ENCODE results near the gene ARID2.

ARID2 gene

DNA sequence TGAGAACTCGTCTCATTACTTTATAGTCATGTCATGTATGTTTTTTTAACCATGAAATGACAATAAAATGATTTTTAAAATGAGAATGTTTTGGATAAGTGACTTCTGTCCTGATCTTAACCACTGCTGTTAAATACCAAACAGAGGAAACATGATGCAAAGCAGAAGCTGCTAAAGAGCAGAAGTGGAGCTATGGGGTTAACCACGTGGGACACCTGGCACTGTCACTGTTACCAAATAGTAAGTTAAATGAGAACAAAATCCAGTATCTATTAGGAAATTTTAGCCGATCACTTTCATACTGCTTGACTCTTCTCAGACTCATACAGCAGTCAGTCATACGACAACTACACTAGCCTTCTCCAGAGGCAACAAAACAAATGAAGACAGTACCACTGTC is 178.4 kb downstream of the ARID2 start:
- Histone ChIP-seq H3K4me3 (ENCODE audit: control insufficient read depth in 1 of 7, extremely low read depth in 1 of 7, insufficient read depth in 4 of 7, low read depth in 2 of 7, low read length in 6 of 7) (no peak overlapping the region), H3K27ac (ENCODE audit: insufficient read depth in 1 of 2, low read depth in 1 of 2, low read length in 2 of 2, poor library complexity in 1 of 2, severe bottlenecking in 2 of 2) (no peak overlapping the region), H3K4me1 (ENCODE audit: control extremely low read depth in 1 of 4, control insufficient read depth in 4 of 4, insufficient read depth in 4 of 4, low read length in 3 of 4) (peaks cover 0 to 13% (median 0%) of the 10 kb centered on the region in 4 experiments), H3K9me3 (ENCODE audit: control extremely low read depth in 1 of 5, control insufficient read depth in 4 of 5, insufficient read depth in 2 of 5, low read depth in 1 of 5, low read length in 4 of 5) (no peaks in the 10 kb centered on the region), H3K27me3 (replicated peaks in 2 of 5; ENCODE audit: control insufficient read depth in 4 of 5, insufficient read depth in 5 of 5, low read length in 4 of 5) (no peaks in the 10 kb centered on the region), H3K36me3 (ENCODE audit: control insufficient read depth in 4 of 4, insufficient read depth in 4 of 4, low read length in 3 of 4) (peaks cover 7 to 29% (median 12%) of the 10 kb centered on the region in 4 experiments)
- peak in 2 of 3 donors; percentile 40 to 44 for DNase-seq
- WGBS (ENCODE audit: insufficient coverage): 100% methylated on average over 2 of the region's 4 CpGs
- ChIA-PET POLR2A (no interaction called here), CTCF (no interaction called here)

DNA sequence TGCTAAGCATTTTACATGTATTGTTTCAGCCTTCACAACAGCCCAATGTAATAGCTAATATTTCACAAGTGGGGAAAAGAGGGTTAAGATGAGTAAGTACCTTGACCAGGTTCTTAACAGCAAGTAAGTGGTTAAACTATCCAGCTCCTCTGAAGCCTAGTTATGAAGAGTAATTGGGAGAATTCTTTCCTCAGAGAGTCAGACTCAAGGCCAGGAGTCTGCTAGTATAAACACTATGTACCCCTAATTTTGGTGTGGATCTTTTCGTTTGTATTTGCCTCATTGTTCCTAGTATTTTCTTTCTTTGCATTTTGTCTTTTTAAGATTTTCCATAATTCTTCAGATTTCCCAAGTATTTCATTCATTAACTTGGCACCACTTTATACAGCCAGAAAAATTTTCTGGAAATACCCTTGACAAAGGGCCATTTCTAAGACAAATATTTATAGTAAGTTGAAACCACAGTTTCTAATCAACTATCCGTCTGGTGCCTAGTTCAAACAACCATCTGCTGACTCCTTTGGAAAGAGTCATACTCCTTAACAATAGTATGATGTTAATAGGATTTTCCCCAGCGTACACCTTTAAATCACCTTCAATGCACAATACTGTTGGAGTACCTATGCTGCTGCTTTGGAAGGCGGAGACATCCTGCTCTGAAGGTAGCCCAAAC is 179.7 kb downstream of the ARID2 start:
- H3K4me3 ChIP-seq (ENCODE audit: control insufficient read depth in 1 of 7, extremely low read depth in 1 of 7, insufficient read depth in 4 of 7, low read depth in 2 of 7, low read length in 6 of 7): no peak overlapping the region
- peaks cover 0 to 13% (median 0%) of the 10 kb centered on the region in 4 experiments for H3K4me1 ChIP-seq (ENCODE audit: control extremely low read depth in 1 of 4, control insufficient read depth in 4 of 4, insufficient read depth in 4 of 4, low read length in 3 of 4)
- H3K27me3 ChIP-seq (replicated peaks in 2 of 5; ENCODE audit: control insufficient read depth in 4 of 5, insufficient read depth in 5 of 5, low read length in 4 of 5): no peaks in the 10 kb centered on the region
- ChIA-PET CTCF (interaction anchor here (0.6 to 1.0 kb wide), 2 partner anchors 22 to 26 kb away, joined by 3 read pairs; no protein-coding TSS in a partner anchor), POLR2A (no interaction called here)
- no peaks in the 10 kb centered on the region for H3K9me3 ChIP-seq (ENCODE audit: control extremely low read depth in 1 of 5, control insufficient read depth in 4 of 5, insufficient read depth in 2 of 5, low read depth in 1 of 5, low read length in 4 of 5)
- 100% methylated on average over 1 of the region's 4 CpGs for WGBS (ENCODE audit: insufficient coverage)
- DNase-seq: no peak
- peaks cover 5 to 26% (median 12%) of the 10 kb centered on the region in 4 experiments for H3K36me3 ChIP-seq (ENCODE audit: control insufficient read depth in 4 of 4, insufficient read depth in 4 of 4, low read length in 3 of 4)
- no peak overlapping the region for H3K27ac ChIP-seq (ENCODE audit: insufficient read depth in 1 of 2, low read depth in 1 of 2, low read length in 2 of 2, poor library complexity in 1 of 2, severe bottlenecking in 2 of 2)

- H3K27ac ChIP-seq (ENCODE audit: insufficient read depth in 1 of 2, low read depth in 1 of 2, low read length in 2 of 2, poor library complexity in 1 of 2, severe bottlenecking in 2 of 2): no peak overlapping the region
- no peaks in the 10 kb centered on the region for H3K27me3 ChIP-seq (replicated peaks in 2 of 5; ENCODE audit: control insufficient read depth in 4 of 5, insufficient read depth in 5 of 5, low read length in 4 of 5)
- H3K4me1 ChIP-seq (ENCODE audit: control extremely low read depth in 1 of 4, control insufficient read depth in 4 of 4, insufficient read depth in 4 of 4, low read length in 3 of 4): peaks cover 0 to 4% (median 0%) of the 10 kb centered on the region in 4 experiments
- peaks cover 0 to 12% (median 6%) of the 10 kb centered on the region in 4 experiments for H3K36me3 ChIP-seq (ENCODE audit: control insufficient read depth in 4 of 4, insufficient read depth in 4 of 4, low read length in 3 of 4)
- H3K9me3 ChIP-seq (ENCODE audit: control extremely low read depth in 1 of 5, control insufficient read depth in 4 of 5, insufficient read depth in 2 of 5, low read depth in 1 of 5, low read length in 4 of 5): no peaks in the 10 kb centered on the region
- WGBS (ENCODE audit: insufficient coverage): 100% methylated on average over 1 of the region's 3 CpGs
- ChIA-PET CTCF (no interaction called here), POLR2A (no interaction called here)
- no peak overlapping the region for H3K4me3 ChIP-seq (ENCODE audit: control insufficient read depth in 1 of 7, extremely low read depth in 1 of 7, insufficient read depth in 4 of 7, low read depth in 2 of 7, low read length in 6 of 7)
- no peak for DNase-seq
These were observed 183.3 kb downstream of the ARID2 start for GRCh38 chr12:45912774-45913173.

DNA sequence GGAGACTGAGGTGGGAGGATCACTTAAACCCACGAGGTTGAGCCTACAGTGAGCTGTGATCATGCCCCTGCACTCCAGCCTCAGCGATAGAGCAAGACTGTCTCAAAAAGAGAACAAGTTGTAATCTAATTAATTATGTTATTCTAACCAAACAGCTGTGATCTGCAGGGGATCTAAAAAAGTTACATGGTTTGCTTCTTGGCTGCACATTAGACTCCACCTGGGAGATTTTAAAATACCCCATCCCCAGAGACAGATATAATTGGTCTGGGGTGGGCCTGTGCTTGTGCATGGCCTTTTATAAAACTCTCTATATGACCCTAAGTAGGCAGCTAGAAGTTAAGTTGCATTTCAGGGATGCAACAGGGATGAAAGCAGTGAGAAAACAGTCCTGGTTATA is 184.1 kb downstream of the ARID2 start:
- Histone ChIP-seq H3K27me3 (replicated peaks in 2 of 5; ENCODE audit: control insufficient read depth in 4 of 5, insufficient read depth in 5 of 5, low read length in 4 of 5) (no peaks in the 10 kb centered on the region), H3K36me3 (ENCODE audit: control insufficient read depth in 4 of 4, insufficient read depth in 4 of 4, low read length in 3 of 4) (peaks cover 3 to 9% (median 6%) of the 10 kb centered on the region in 4 experiments), H3K9me3 (ENCODE audit: control extremely low read depth in 1 of 5, control insufficient read depth in 4 of 5, insufficient read depth in 2 of 5, low read depth in 1 of 5, low read length in 4 of 5) (no peaks in the 10 kb centered on the region), H3K4me3 (ENCODE audit: control insufficient read depth in 1 of 7, extremely low read depth in 1 of 7, insufficient read depth in 4 of 7, low read depth in 2 of 7, low read length in 6 of 7) (no peak overlapping the region), H3K4me1 (ENCODE audit: control extremely low read depth in 1 of 4, control insufficient read depth in 4 of 4, insufficient read depth in 4 of 4, low read length in 3 of 4) (no peaks in the 10 kb centered on the region), H3K27ac (ENCODE audit: insufficient read depth in 1 of 2, low read depth in 1 of 2, low read length in 2 of 2, poor library complexity in 1 of 2, severe bottlenecking in 2 of 2) (no peak overlapping the region)
- ChIA-PET CTCF (interaction anchor here (1.1 kb wide), 1 partner anchor 16 kb away, joined by 3 read pairs; no protein-coding TSS in a partner anchor), POLR2A (interaction anchor here (0.9 kb wide), 1 partner anchor 10 kb away, joined by 3 read pairs; no protein-coding TSS in a partner anchor)
- no peak for DNase-seq
- WGBS (ENCODE audit: insufficient coverage): 40% methylated on average over 1 of the region's 2 CpGs

DNA sequence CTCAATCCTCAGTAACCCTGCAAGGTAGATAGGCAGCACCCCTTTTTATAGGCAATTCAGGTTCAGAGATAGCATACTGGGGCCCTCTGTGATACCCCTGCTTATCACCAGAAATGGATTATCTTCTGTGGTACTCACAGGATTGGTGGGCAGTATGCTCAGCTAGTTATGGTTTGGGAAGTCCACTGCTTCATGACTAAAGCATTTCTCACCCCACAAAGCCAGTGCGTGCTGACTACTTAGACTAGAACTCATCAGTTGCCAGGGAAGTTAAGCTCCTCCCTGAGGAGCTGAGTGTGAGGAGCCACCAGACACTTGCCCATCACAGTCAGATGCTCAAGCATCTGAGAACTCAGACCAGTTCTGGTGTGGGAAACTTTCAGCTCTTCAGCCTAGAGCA is 184.6 kb downstream of the ARID2 start:
- Histone ChIP-seq H3K9me3 (ENCODE audit: control extremely low read depth in 1 of 5, control insufficient read depth in 4 of 5, insufficient read depth in 2 of 5, low read depth in 1 of 5, low read length in 4 of 5) (no peaks in the 10 kb centered on the region), H3K4me3 (ENCODE audit: control insufficient read depth in 1 of 7, extremely low read depth in 1 of 7, insufficient read depth in 4 of 7, low read depth in 2 of 7, low read length in 6 of 7) (no peak overlapping the region), H3K36me3 (ENCODE audit: control insufficient read depth in 4 of 4, insufficient read depth in 4 of 4, low read length in 3 of 4) (peaks cover 4 to 9% (median 7%) of the 10 kb centered on the region in 4 experiments), H3K4me1 (ENCODE audit: control extremely low read depth in 1 of 4, control insufficient read depth in 4 of 4, insufficient read depth in 4 of 4, low read length in 3 of 4) (no peaks in the 10 kb centered on the region), H3K27me3 (replicated peaks in 2 of 5; ENCODE audit: control insufficient read depth in 4 of 5, insufficient read depth in 5 of 5, low read length in 4 of 5) (no peaks in the 10 kb centered on the region), H3K27ac (ENCODE audit: insufficient read depth in 1 of 2, low read depth in 1 of 2, low read length in 2 of 2, poor library complexity in 1 of 2, severe bottlenecking in 2 of 2) (no peak overlapping the region)
- WGBS (ENCODE audit: insufficient coverage): 88% methylated on average over 1 of the region's 1 CpG
- DNase-seq: no peak
- CTCF ChIA-PET: interaction anchor here (0.6 to 1.1 kb wide), 2 partner anchors 9 to 15 kb away, joined by 3 read pairs; no protein-coding TSS in a partner anchor
- POLR2A ChIA-PET: interaction anchor here (0.9 kb wide), 1 partner anchor 10 kb away, joined by 3 read pairs; no protein-coding TSS in a partner anchor

GRCh38 chr12:45915405-45915804 is 185.9 kb downstream of the ARID2 start:
- Histone ChIP-seq H3K27ac (ENCODE audit: insufficient read depth in 1 of 2, low read depth in 1 of 2, low read length in 2 of 2, poor library complexity in 1 of 2, severe bottlenecking in 2 of 2) (no peak overlapping the region), H3K4me3 (ENCODE audit: control insufficient read depth in 1 of 7, extremely low read depth in 1 of 7, insufficient read depth in 4 of 7, low read depth in 2 of 7, low read length in 6 of 7) (no peak overlapping the region), H3K4me1 (ENCODE audit: control extremely low read depth in 1 of 4, control insufficient read depth in 4 of 4, insufficient read depth in 4 of 4, low read length in 3 of 4) (no peaks in the 10 kb centered on the region), H3K36me3 (ENCODE audit: control insufficient read depth in 4 of 4, insufficient read depth in 4 of 4, low read length in 3 of 4) (peaks cover 2 to 13% (median 9%) of the 10 kb centered on the region in 4 experiments), H3K27me3 (replicated peaks in 2 of 5; ENCODE audit: control insufficient read depth in 4 of 5, insufficient read depth in 5 of 5, low read length in 4 of 5) (no peaks in the 10 kb centered on the region), H3K9me3 (ENCODE audit: control extremely low read depth in 1 of 5, control insufficient read depth in 4 of 5, insufficient read depth in 2 of 5, low read depth in 1 of 5, low read length in 4 of 5) (no peaks in the 10 kb centered on the region)
- 80% methylated on average over 2 of the region's 2 CpGs for WGBS (ENCODE audit: insufficient coverage)
- DNase-seq: no peak
- ChIA-PET POLR2A (no interaction called here), CTCF (interaction anchor here (0.9 kb wide), 1 partner anchor 9 kb away, joined by 3 read pairs; no protein-coding TSS in a partner anchor)

DNA sequence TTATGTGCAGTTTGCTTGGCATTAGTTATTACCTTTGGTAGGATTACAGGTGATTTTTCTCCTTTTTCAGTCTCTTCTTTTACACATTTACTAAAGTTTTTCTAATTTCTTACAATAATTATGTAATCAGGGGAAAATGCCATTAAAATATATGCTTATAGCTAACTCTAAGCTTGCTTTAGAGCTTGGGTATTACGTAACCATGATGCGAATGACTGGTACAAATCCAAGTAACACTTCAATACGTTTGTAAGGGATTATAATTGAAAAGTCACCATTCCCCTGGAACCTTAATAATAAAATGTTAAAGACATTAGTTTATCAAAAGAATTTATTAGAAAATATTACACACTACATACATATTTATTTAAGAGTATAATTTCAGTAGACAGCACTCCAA is 189.3 kb downstream of the ARID2 start:
- WGBS (ENCODE audit: insufficient coverage): no CpG with 5 or more reads among the region's 3 CpGs

More for the DNA sequence above, 189.3 kb downstream of the ARID2 start:
- H3K4me3 ChIP-seq (ENCODE audit: control insufficient read depth in 1 of 7, extremely low read depth in 1 of 7, insufficient read depth in 4 of 7, low read depth in 2 of 7, low read length in 6 of 7): no peak overlapping the region
- no peaks in the 10 kb centered on the region for H3K4me1 ChIP-seq (ENCODE audit: control extremely low read depth in 1 of 4, control insufficient read depth in 4 of 4, insufficient read depth in 4 of 4, low read length in 3 of 4)
- no peak overlapping the region for H3K27ac ChIP-seq (ENCODE audit: insufficient read depth in 1 of 2, low read depth in 1 of 2, low read length in 2 of 2, poor library complexity in 1 of 2, severe bottlenecking in 2 of 2)
- POLR2A ChIA-PET: no interaction called here
- no peaks in the 10 kb centered on the region for H3K27me3 ChIP-seq (replicated peaks in 2 of 5; ENCODE audit: control insufficient read depth in 4 of 5, insufficient read depth in 5 of 5, low read length in 4 of 5)
- H3K9me3 ChIP-seq (ENCODE audit: control extremely low read depth in 1 of 5, control insufficient read depth in 4 of 5, insufficient read depth in 2 of 5, low read depth in 1 of 5, low read length in 4 of 5): no peaks in the 10 kb centered on the region
- DNase-seq: no peak
- H3K36me3 ChIP-seq (ENCODE audit: control insufficient read depth in 4 of 4, insufficient read depth in 4 of 4, low read length in 3 of 4): peaks cover 8 to 38% (median 26%) of the 10 kb centered on the region in 4 experiments
- CTCF ChIA-PET: interaction anchor here (1.2 kb wide), 1 partner anchor 15 kb away, joined by 3 read pairs; no protein-coding TSS in a partner anchor

Measured in common myeloid progenitor, CD34-positive (primary cell).